Kasumi-1 (cell line): ENCODE measurements around the gene SLC10A7.

Source experiments
- DNase-seq, 2 experiments: peaks; one replicate each; lab custom pipeline; 2025; lab: John Stamatoyannopoulos, UW

The SLC10A7 gene

DNA sequence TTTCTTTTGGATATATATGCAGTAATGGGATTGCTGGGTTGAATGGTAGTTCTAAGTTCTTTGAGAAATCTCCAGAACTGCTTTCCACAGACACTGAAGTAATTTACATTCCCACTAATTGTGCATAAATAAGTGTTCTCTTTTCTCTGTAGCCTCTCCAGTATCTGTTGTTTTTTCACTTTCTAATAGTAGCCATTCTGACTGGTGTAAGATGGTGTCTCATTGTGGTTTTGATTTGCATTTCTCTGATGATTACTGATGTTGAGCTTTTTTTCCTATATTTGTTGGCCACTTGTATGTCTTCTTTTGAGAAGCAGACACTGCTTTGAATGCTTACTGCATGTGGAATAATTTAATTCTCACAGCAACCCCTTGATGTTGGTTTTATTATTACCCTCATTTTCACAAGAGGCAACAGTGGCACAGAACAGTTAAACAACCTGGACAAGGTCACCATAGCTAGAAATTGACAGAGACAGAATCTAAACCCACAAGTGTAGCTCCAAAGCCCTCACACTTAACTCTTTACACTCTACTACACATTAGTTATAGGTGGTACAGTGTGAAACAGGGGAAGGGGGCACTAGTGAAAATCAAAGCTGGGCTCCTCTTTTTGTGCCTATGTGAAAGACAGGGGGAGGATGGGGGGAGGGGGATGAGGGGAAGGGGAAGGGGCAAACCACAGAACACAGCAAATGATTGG is 211.3 kb downstream of the SLC10A7 start:
- DNase-seq = no peak

DNA sequence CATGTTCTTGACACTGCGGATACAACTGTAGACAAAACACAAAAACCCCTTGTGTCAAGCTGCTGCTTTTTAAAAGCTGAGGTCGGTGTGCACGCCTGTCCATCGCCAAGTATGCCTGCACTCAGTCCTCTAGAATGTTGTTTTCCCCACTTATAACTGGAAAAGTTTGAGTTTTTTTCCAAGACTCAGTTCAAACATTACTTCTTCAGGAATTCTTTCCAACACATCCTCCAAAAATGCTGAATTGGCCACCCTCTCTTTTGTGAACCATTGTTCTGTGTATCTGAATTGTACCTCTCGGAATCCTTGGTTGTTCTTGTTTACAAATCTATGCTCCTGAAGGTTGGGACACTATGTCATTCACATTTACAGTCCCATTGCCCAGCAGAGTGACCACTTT is 212.8 kb downstream of the SLC10A7 start:
- no peak for DNase-seq

DNA sequence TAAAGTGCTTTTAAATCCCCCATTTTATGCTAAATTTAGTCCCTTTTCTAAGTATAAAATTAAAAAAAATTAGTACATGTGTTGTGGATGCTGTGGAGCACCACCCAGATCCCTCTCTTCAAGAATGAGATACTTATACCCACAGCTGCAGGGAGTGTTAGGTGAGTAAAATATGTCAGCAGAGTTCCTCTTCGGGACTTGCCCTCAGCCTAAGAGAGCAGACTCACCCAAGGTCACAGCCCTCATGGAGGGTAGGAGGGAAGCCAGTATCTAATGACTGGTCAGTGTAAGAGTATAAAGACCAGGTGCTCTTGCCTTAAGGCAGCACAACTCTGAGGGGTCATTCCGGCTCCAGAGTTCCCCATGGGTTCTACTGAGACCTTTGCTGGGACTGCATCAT is 218.9 kb downstream of the SLC10A7 start:
- DNase-seq = no peak

DNA sequence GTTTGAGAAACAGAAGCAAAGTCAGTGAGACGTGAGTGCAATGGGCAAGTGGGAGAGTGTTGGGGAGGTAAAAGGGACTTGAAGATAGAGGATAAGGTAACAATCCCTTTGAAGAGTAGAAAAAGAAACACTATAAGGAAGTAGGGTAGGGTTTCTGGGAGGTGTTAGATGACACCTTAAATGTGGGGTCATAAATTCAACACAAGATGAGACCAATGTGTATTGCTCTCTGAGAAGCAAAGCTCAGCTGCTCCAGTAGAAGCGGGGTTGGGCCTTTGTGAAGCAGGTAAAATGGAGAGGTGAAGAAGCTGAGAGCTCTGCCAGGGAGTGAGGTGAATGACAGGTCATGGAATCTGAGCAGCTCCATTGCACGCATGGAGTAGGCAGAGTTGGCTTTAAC is 222.1 kb downstream of the SLC10A7 start:
- no peak for DNase-seq

DNA sequence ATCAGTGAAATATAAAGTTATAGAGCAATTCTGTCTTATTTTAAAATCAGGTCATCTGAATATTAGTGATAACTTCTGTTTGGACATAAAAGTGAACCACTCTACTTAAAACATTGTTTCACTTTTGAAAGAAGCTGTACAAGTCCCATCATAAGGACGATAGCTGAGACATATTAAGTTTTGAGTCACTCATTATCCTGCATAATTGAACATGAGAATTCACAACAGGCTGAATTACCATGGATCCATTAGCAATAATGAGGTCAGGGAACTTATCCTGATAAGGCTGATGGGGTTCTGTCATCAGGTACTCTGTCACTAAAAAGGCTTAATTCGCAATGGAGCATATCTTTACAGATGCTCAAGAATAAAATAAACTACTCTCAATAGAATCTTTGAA is 227.0 kb downstream of the SLC10A7 start:
- no peak for DNase-seq

DNA sequence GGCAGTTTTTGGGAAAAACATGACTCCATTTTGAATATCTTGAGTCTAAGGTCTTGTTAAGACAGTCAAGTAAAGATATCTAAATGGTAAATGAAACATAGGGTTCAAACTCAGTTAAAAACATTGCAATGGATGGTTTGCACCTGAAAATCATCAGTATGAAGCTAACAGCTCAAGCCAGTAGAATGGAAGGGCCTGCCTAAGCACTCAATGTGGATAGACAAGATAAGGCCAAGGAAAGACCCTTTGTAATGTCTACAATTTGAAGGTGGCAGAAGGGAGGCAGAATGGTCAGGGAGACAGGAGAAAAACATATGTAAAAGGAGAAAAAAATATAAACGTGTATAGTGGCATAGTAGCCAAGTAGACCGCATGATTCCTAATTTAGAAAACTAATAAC is 229.2 kb downstream of the SLC10A7 start:
- no peak for DNase-seq

DNA sequence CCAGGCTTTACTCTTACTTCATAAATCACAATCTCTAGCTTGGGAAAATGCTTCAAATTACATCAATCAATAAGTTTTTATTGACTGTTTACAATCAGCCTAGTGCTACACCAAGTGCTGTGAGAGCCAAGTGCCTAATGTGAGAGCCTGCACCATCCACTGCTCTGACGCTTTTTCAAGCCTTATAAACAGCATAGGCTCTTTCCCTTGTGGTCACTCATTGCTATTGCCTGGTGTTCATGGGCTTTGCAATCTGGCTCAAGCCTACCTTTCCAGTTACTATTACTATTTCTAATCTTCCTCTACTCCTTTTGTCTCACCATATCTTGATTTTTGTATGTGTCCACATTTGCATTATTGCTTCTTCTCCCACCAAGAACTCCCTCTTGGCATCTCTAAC is 230.4 kb downstream of the SLC10A7 start:
- DNase-seq = no peak

DNA sequence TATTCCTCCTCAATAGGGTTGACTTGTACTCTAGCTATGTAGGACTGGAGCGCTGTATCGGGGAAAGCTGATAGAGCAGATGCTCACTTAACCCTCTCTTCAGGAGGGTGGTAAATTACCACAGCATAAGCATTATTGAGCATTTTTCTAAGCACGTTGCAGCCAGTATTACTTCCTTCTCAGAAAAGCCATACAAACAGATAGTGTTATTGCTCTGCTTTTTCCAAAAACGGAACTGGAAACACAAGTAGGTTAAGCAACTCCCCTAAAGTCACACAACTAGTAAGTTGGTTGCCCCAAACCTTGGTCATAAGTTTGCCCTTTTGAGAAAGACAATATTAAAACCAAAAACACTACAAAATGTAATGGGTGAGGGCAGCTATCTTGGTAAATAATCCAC is 233.5 kb downstream of the SLC10A7 start:
- DNase-seq = no peak

DNA sequence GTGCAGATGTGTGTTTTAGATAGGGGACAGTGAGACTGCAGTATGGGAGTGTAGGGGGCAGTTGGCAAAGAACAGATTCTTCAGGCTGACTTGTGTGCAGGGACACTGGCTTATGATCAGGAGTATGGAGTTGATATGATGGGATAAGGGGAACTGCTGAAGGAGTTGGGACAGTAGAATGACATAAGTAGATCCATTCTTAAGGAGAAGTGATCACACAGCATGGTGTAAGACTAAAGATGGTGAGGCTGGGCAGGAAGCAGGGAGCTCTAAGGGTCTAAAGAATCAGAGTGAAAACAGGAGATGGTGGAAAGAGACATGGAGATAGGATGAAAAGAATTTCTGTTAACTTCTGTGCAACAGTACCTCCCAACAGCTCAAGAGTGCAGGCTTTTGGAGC is 236.7 kb downstream of the SLC10A7 start:
- no peak for DNase-seq

DNA sequence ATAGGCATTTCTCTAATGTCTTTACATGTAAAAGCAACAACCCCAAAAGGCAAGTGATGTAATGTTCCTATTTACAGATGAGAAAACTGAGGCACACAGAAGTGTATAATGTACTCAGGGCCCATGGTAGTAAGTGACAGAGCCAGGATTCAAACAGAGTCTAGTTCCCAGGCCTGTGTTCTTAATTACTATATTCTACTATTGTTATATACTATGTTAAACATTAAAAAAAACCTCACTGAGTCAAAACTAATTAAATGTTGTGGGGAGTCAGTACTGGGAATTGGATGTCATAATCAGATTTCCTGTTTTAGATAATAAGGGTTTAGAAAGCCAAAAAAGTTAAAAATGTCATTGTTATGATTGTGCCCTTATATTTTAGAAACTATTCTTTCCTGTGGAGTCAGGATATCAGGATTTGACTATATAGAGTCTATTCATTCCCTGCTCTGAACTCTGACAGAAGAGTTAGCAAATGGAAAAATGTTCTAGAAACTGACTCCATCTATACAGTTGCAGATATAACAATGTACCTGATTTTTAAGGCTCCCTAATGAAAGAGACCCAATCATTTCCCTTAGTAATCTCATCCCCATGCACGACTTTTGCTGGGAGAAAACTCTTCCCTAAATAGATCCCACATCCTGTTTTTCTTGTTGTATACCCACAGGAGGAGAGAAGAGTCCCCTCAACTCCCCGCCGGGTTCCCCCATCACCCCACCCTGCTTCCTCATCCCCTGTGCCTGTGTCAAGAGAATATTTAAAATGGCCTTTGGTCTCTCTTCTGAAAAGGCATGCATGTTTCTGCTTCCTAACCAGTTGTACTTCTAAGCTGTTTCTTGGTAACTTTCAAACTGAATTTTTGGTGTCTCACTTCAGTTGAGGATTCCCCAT is 237.7 kb downstream of the SLC10A7 start:
- DNase-seq = no peak

DNA sequence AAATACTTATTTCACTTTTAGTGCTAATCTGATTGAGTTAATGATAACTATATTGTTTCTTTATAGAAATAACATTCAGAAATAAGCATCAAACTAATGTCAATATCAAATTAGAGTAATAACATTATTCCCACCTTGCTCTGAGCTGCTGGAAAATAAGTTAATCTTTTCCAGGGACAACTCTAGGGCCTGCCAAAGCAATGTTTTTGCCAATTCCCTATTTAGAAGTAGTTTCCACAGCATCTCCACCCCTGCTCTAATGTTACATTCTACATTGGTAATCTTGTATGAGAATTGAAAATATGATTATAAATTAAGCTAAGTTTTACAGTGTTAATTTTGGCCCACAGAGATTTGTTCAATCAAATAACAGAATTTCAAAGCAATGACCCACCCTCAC is 239.1 kb downstream of the SLC10A7 start:
- DNase-seq = no peak

DNA sequence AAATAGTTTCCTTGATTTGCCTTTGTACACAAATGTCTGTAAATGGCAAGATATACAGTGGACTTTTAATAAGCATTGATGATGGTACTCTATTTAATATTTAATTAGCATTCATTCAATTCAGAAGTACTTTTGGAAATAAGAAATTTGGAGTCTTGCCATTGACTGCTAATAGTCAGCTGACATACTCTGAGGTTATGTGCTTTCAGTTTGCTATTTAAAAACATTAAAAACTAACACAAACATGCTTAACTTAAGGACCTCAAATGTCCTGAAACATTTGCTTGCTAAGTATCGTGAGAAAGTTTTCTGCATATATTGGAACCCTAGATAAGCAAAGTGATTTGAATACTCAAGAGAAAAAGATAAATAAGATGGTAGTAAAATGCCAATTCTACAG is 242.8 kb downstream of the SLC10A7 start:
- DNase-seq = no peak

DNA sequence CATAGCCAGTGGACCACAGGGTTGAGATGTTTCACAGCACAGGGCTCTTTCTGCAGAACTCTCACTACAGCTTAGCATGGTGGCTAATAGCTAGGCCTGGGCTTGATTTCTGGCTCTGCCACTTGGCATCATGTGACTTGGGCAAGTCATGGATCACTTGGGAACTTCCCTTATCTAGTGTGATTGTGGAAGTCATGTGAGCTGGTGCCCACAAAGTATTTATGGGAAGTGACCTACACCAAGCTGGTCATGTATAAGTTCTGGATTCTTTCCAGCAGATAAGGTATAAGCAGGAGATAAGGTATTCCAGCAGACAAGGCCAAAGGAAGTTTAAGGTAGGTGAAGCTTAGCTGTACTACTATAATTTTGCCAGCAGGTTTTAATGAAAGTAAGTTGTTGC is 246.4 kb downstream of the SLC10A7 start:
- peak; percentile 1 to 11 for DNase-seq

DNA sequence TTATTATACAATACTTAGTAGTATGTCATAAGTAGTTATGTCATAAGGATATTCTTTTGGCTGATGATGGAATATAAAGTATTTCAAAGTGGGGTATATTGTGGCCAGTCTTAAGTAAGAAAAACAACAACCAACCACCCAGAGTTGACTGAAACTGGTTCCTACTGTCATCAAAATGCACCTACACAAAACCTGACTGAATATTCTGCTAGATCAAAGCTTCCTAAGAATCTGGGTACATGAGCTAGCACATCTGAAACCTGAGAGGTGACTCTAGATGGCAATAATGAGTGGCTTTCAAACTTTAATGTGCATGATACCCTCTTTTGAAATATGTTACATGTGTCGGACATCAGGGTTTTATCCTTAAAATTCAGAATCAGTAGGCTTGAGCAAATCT is 247.0 kb downstream of the SLC10A7 start:
- DNase-seq = no peak

DNA sequence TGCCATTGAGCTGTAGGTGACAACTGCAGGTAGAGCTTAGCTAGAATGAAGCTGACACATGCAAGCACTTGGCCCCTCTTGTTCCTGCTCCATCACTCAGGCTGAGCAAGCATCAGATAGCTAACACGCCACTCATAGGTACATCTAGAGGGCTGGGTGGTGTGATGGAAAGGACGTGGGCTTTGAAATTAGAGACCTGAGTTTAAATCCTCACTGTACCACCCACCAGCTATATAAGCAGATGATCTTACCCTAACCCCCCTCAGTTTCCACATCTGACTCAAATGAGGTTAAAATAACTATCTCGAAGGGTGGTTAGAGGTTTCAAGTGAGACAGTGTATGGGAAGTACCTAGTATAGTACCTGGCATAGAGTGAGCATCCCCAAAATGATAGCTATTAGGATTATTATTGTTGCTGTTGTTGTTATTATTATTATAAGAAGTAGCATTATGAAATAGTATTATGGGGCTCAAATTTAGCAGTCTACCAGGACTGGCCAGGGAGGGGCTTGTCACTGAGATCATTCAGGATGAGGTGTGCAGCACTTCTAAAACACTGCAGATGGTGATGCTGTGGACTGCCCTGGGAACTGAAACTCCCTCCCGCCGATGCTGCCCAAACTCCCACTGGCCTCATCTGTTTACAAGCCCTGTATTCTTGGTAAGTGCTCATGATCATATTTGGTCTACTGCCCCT is 248.4 kb downstream of the SLC10A7 start:
- no peak for DNase-seq

DNA sequence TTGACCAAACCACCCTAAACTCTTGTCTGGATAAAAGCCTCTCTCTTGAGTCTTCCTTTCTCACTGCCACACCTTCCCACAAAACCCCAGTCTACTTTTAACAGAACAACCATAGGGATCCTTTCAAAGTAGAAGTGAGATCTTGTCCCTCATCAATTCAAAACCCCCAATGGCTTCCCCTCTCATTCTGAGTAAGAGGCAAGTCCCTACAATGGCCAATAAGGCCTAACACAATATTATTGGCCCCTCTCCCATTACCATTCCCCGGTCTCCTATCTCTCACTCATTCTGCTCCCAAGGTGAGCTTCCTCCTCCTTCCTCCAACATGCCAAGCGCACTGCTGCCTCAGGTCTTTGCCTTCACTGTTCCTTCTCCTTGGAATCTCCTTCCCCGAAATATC is 250.3 kb downstream of the SLC10A7 start:
- no peak for DNase-seq

DNA sequence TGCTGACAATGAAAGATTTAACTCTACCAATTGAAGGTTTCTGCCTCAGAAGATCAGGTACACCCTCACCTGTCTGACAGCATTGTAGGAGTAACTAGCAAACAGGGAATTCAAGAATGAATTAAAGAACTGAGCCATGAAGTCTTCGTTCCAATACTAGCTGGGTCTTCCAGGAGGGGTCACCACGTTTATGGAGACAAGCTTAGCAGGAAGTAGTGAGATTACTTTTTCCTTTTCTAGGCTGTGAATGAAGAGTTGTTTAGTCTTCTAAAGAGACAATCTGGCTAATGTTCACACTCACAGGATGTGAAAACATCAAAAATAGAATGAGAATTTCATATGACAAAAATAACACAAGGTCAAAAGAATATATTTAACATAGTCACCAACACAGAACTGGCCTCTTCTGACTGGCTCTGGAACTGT is 252.5 kb downstream of the SLC10A7 start:
- DNase-seq = no peak

DNA sequence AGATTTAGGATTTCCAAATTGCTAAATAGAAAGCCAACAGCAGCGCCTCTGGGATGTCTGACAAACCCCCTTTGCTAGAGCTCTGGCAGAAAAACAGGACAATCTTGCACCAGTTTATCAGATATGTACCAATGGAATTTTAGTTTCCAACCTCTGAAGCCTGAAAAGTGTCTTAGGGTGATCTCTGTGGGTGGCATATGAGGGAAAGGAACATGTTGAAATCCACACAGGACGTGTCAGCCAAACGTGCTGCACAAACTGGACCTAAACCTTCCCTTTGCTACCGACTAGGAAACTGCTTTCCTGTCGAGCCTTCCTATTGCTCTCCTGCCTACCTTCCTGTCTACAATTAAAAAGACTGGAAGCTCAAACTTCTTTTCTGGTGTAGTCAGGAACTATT is 253.9 kb downstream of the SLC10A7 start:
- no peak for DNase-seq

DNA sequence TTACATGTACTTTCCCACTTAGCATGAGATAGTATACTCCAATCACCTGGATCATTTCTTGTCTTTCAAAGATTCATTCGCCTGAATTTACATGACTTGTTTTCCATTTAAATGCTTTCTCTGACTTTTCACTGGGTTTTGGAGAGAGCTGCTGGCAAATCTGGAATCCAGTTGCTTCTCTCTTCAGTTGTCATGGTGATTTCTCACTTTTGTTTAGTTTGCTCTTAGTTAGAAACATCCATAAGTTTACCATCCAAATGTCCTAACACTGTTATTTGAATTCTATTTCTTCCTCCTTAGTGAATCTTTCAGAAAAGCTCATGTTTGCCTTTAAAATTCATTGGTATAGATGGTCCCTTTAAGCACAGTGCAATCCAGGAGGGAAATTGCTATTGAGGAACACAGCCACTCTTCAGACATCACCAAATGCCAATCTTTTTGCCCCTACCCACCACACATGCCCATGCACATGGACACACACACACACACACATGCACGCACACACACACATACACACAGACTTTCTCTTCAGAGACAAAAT is 255.7 kb downstream of the SLC10A7 start:
- DNase-seq = no peak

DNA sequence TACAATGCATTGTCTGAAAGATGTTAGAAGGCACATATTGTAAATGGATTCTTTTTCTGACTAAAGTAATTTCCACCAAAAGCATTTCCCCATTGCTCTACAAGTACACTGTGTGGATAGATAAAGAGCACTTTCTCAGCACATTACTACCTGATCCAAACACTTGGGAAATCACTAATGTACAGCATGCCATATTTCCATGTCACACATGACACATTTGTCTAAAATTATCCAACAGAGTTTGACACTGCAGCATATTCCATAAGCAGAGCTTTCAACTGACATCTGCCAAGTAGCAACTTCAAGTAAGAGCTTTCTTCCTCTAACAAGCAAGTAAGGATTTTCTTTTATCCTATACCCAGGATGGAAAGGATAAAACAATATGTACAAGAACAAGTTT is 257.9 kb downstream of the SLC10A7 start:
- no peak for DNase-seq

DNA sequence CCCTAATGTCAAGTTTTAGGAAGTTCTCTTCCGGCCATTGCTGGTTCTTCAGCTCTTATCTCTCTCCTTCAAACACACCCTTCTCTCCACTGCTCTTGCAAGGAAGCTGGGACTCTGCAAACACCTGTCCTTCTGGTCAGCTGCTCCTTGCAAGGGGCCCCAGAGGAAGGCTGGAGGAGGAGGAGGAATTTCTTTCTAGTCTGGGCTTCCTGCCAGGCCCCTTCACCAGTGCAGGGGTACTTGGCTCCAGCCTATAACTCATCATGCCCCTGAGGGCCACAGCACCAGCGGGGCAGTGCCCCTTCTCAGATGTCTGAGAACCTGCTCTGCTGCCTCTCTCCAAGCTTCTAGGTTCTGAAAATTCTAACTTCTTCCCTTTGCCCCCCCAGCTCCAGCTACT is 260.7 kb downstream of the SLC10A7 start:
- DNase-seq = no peak

DNA sequence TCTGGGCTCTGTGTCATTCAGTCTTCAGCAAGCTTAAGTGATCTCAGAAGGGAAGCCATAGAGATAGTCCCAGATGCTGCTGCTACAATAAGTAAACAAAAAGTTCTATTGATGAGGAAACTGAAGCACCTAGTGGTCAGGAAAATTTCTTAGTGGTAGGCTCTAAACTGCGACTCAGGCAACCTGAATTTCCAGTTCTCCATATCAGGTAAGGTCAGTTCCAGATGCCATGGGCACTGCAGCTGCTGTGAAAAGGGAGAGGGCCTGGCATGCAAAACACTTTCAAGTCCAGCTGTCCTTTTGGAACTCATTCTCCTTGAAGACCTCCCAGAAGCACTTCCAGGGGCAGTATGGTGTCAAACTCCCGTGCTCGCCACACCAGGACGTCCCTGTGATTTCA is 261.2 kb downstream of the SLC10A7 start:
- no peak for DNase-seq

DNA sequence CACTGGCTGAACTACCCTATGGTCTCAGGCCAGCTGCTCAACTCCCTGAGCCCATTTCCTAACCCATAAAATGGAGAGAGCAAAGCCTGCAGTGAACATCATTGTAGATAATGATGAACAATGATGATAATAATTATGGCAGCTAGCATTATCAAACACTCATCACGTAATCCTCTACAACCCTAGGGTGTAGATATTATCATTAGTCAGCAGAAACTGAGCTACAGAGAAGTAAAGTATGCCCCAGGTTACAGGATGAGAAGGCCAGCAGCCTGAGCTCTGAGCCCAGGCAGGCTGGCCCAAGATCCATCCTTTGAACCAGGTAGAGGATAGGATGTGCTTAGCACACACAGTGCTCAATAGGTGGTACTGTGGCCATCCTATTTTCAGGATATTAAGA is 264.2 kb downstream of the SLC10A7 start:
- no peak for DNase-seq
